ENCODE measurements around the gene PDE2A. TPM values are rescaled to one million over a fixed set of nuclear protein-coding genes. Genes with fewer than 3 reads are reported as not detected.

PDE2A gene
- polyA plus RNA-seq, 1 donor (not counting 4 experiments of a cell fraction or from before 2014, with no cell fraction given) = 0.38 TPM

DNA sequence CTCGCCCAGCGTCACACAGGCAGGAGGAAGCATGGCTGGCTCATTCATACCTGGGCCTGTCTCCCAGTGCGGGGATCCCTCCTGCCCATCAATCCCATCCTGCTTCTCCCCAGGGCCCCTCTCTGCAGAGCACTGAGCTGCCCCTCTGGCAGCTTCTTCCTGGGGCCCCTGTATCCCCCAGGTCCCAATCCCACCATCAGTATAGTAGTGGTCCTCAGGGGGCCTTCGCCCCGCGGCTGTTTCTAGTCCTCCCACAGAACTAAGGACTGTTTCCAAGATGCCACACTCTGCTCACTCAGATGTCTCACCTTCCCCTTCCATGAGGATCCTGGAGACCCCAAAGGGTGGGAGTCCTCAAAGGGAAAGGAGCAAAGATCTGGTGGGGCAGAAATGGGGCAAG lies 97.6 kb downstream of the PDE2A start:
- no peaks in the 10 kb centered on the region for H3K9me1 ChIP-seq (ENCODE audit: control insufficient read depth, extremely low read depth, insufficient read depth, low read length)
- FAIRE-seq (no peak), DNase-seq (ENCODE audit: low read depth, low spot score) (no peak)
- TF ChIP-seq EZH2 (IDR thresholded peaks at IDR 0.05; ENCODE audit: low read length) (no peak), CTCF (optimal IDR thresholded peaks at IDR 0.05 in 1 of 3, IDR thresholded peaks at IDR 0.05 in 1 of 3, conservative IDR thresholded peaks at IDR 0.05 in 1 of 3; ENCODE audit: extremely low read depth in 1 of 3, insufficient read depth in 2 of 3, low read length in 3 of 3) (no peak)
- no peaks in the 10 kb centered on the region for H3K9me3 ChIP-seq (ENCODE audit: control insufficient read depth, low read depth, low read length)
- H3K4me2 ChIP-seq (ENCODE audit: control insufficient read depth, extremely low read depth, insufficient read depth, low read depth, low read length) = no peak overlapping the region
- H3K36me3 ChIP-seq (ENCODE audit: control insufficient read depth in 2 of 2, extremely low read depth in 1 of 2, insufficient read depth in 2 of 2, low read length in 2 of 2) = no peaks in the 10 kb centered on the region
- no peaks in the 10 kb centered on the region for H3K79me2 ChIP-seq (ENCODE audit: control insufficient read depth, insufficient read depth, low read length)
- dilution Hi-C loops (cut with MboI; ENCODE audit: extremely low pct_ligation_motif_present, low sequenced_read_pairs) = no loop called here
- H3K9ac ChIP-seq (ENCODE audit: control insufficient read depth, extremely low read depth, insufficient read depth, low read length) = no peak overlapping the region
- H3K4me3 ChIP-seq (ENCODE audit: control insufficient read depth in 2 of 3, extremely low read depth in 1 of 3, insufficient read depth in 2 of 3, low read depth in 1 of 3, low read length in 3 of 3) = no peak overlapping the region
- peaks cover 2% of the 10 kb centered on the region for H3K4me1 ChIP-seq (ENCODE audit: control insufficient read depth, extremely low read depth, insufficient read depth, low read length)
- H4K20me1 ChIP-seq (ENCODE audit: control insufficient read depth, extremely low read depth, insufficient read depth, low read length) = no peaks in the 10 kb centered on the region
- H3K27me3 ChIP-seq (ENCODE audit: control insufficient read depth, extremely low read depth, insufficient read depth, low read length) = no peaks in the 10 kb centered on the region
- no peak overlapping the region for H3K27ac ChIP-seq (ENCODE audit: control insufficient read depth, insufficient read depth, low read length)
- H2AFZ ChIP-seq (ENCODE audit: control insufficient read depth, low read length) = no peak overlapping the region

DNA sequence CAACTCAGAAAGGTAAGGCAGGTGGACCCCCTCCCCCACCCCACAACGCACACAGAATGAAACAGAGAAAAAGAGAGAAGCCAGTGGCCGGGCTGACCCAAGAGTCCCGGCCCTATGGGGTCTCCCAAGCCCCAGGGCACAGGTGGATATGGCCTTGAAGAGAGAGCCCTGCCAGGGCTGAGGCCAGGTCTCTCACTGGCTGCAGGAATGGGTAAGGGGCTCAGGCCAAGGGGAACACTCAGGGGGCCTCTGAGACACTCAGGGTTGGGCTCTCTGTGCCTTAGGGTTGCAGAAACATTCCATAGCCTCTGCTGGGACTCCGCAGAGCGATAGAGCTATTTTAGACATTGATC lies 98.0 kb downstream of the PDE2A start:
- no peaks in the 10 kb centered on the region for H3K27me3 ChIP-seq (ENCODE audit: control insufficient read depth, extremely low read depth, insufficient read depth, low read length)
- no peak overlapping the region for H3K9ac ChIP-seq (ENCODE audit: control insufficient read depth, extremely low read depth, insufficient read depth, low read length)
- no peak for FAIRE-seq
- no peak for DNase-seq (ENCODE audit: low read depth, low spot score)
- H3K4me3 ChIP-seq (ENCODE audit: control insufficient read depth in 2 of 3, extremely low read depth in 1 of 3, insufficient read depth in 2 of 3, low read depth in 1 of 3, low read length in 3 of 3) = no peak overlapping the region
- H4K20me1 ChIP-seq (ENCODE audit: control insufficient read depth, extremely low read depth, insufficient read depth, low read length) = no peaks in the 10 kb centered on the region
- no peak overlapping the region for H3K27ac ChIP-seq (ENCODE audit: control insufficient read depth, insufficient read depth, low read length)
- H3K4me1 ChIP-seq (ENCODE audit: control insufficient read depth, extremely low read depth, insufficient read depth, low read length) = peaks cover 6% of the 10 kb centered on the region
- H3K9me3 ChIP-seq (ENCODE audit: control insufficient read depth, low read depth, low read length) = no peaks in the 10 kb centered on the region
- dilution Hi-C loops (cut with MboI; ENCODE audit: extremely low pct_ligation_motif_present, low sequenced_read_pairs) = no loop called here
- no peak overlapping the region for H3K4me2 ChIP-seq (ENCODE audit: control insufficient read depth, extremely low read depth, insufficient read depth, low read depth, low read length)
- TF ChIP-seq CTCF (optimal IDR thresholded peaks at IDR 0.05 in 1 of 3, IDR thresholded peaks at IDR 0.05 in 1 of 3, conservative IDR thresholded peaks at IDR 0.05 in 1 of 3; ENCODE audit: extremely low read depth in 1 of 3, insufficient read depth in 2 of 3, low read length in 3 of 3) = no peak
- no peak for TF ChIP-seq EZH2 (IDR thresholded peaks at IDR 0.05; ENCODE audit: low read length)
- no peaks in the 10 kb centered on the region for H3K79me2 ChIP-seq (ENCODE audit: control insufficient read depth, insufficient read depth, low read length)
- H2AFZ ChIP-seq (ENCODE audit: control insufficient read depth, low read length) = no peak overlapping the region
- no peaks in the 10 kb centered on the region for H3K36me3 ChIP-seq (ENCODE audit: control insufficient read depth in 2 of 2, extremely low read depth in 1 of 2, insufficient read depth in 2 of 2, low read length in 2 of 2)
- no peaks in the 10 kb centered on the region for H3K9me1 ChIP-seq (ENCODE audit: control insufficient read depth, extremely low read depth, insufficient read depth, low read length)
